ENCODE data around the gene KCTD15.

Gene KCTD15

DNA sequence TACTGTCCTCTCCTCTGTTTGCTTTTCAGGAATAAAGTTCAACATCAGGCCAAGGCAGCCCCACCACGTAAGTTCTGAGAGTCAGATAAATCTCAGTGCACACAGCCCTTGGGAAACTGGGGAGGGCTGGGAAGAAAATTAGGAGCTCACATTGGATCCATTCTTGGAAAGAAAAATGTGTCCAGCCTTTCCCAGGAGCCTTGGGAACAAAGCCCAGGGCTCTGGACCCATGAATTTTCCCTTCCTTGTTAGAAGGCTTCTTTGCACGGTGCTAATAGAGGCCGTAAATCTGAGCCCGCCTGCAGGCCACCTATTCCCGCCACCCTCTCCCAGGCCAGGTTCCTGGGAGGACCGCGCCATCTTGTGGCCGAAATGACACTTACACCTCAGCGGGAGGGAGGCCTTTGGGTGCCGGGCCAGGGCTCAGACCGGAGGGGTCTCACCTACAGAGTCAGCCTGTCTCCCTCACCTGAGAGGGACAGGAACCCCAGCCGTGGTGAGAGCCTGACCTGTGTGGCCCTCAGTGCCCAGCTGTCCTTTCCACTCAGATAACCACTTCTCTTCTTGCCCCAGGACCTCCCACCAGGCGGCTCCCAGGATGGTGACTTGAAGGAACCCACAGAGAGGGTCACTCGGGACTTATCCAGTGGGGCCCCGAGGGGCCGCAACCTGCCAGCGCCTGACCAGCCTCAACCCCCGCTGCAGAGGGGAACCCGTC, 25.1 kb upstream of the KCTD15 start:
- DNase-seq (ENCODE audit: low read depth) = peak; percentile 44

DNA sequence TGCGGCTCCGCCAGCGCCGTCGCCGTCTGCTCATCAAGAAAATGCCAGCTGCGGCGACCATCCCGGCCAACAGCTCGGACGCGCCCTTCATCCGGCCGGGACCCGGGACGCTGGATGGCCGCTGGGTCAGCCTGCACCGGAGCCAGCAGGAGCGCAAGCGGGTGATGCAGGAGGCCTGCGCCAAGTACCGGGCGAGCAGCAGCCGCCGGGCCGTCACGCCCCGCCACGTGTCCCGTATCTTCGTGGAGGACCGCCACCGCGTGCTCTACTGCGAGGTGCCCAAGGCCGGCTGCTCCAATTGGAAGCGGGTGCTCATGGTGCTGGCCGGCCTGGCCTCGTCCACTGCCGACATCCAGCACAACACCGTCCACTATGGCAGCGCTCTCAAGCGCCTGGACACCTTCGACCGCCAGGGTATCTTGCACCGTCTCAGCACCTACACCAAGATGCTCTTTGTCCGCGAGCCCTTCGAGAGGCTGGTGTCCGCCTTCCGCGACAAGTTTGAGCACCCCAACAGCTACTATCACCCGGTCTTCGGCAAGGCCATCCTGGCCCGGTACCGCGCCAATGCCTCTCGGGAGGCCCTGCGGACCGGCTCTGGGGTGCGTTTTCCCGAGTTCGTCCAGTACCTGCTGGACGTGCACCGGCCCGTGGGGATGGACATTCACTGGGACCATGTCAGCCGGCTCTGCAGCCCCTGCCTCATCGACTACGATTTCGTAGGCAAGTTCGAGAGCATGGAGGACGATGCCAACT, 24.4 kb upstream of the KCTD15 start:
- no peak for DNase-seq (ENCODE audit: low read depth)

DNA sequence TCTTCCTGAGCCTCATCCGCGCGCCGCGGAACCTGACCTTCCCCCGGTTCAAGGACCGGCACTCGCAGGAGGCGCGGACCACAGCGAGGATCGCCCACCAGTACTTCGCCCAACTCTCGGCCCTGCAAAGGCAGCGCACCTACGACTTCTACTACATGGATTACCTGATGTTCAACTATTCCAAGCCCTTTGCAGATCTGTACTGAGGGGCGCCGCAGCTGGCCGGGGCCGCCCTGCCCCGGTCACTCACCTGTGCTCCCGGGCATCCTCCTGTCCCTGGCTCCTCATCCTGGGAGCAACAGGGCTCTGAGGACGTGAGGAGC, 23.9 kb upstream of the KCTD15 start:
- no peak for DNase-seq (ENCODE audit: low read depth)

DNA sequence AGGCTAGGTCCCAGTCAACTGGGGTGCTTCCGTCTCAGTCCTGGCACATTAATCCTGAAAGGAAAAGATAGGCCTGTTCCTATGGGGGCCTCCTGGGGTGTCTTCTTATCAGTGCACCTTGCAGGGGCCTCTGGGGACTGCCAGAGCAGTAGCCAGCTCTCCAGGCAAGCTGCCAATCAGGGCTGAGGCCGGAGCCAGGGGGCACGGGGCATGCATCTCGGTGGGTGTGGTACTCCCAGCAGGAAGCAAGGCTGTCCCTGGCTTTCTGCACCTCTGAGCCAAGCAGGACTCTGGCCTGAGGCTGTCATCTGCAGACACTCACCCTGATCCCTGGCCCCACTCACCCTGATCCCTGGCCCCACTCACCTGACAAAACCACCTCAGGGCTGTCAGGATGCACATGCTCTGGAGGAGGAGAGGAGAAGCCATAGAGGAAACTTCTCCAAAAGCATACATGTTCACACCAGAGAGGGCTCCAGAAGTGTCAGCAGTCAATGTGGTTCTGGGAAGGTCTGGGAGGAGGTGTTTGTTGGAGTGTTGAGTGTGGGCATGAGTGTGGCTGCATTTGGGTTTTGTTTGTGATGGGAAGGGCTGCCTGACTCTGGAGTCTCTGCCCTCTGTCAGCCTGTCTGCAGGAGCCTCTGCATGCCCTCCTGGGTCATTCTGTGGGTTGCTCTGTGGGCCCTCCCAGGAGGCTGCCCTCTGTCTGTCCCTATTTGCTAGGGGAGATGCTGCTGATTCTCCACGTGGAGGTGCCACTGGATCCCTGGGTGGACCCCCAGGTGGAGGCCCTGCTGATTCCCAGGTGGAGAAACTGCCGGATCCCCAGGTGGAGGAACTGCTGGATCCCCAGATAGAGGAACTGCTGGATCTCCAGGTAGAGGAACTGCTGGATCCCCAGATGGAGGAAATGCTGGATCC, 22.7 kb upstream of the KCTD15 start:
- no peak for DNase-seq (ENCODE audit: low read depth)

DNA sequence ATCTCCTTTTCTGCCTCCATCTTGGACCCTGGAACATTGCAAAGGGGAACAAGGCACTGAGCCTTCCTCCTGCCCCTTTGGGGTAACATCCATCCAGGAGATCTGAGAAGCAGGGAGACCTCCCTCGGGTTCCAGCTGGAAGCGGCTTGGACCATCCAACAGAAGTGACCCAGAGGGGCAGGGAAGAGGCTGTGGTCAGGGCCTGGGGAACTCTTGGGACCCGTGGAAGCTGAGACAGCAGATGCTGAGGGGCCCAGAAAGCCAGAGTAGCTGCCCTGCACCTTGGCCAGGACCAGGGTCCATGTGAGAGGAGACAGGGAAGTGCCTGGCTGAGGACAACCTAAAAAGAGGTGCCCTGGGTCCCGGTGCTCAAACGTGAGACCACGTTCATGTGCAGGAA, 21.9 kb upstream of the KCTD15 start:
- no peak for DNase-seq (ENCODE audit: low read depth)

DNA sequence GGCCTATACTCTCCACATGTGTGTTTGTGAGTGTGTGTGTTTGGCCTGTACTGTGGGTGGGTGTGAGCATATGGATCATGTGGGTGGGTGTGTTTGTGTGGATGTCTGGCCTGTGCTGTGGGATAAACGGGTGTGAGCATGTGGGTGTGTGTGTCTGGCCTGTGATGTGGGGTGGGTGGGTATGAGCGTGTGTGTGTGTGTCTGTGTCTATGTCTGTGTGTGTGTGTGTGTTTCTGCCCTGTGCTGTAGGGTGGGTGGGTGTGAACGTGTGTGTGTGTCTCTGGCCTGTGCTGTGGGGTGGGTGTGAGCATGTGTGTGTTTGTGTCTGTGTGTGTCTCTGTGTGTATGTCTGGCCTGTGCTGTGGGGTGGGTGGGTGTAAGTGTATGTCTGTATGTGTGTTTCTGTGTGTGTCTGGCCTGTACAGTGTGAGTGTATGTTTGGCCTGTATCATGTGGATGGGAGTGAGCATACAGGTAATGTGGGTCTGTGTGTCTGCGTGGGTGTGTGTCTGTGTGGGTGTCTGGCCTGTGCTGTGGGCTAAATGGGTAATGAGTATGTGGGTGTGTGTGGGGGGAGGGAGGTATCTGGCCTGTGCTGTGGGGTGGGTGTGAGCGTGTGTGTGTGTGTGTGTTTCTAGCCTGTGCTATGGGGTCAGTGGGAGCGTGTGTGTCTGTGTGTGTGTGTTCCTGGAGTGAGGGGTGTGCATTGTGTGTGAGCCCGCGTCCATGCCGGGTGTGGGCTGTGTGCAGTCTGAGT, 20.8 kb upstream of the KCTD15 start:
- no peak for DNase-seq (ENCODE audit: low read depth)

DNA sequence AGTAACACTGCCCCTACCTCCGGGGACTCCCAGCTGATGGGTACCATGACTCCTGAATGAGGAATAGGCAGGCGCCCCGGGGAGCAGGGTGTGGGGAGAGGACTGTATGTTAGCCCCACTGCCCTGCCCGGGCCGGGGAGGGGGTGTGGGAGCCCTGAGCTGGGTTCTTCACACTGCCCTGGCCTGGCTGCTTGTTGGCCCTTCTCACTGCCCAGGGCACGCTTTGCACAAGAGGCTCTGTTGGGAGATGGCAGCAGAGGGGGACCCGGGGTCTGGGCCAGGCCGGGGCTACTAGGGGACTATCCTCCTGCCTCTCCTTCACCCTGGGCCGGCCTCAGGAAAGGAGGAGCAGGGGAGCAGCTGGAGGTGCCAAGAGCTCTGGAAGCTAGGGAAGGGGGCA, 19.3 kb upstream of the KCTD15 start:
- DNase-seq (ENCODE audit: low read depth) = no peak

DNA sequence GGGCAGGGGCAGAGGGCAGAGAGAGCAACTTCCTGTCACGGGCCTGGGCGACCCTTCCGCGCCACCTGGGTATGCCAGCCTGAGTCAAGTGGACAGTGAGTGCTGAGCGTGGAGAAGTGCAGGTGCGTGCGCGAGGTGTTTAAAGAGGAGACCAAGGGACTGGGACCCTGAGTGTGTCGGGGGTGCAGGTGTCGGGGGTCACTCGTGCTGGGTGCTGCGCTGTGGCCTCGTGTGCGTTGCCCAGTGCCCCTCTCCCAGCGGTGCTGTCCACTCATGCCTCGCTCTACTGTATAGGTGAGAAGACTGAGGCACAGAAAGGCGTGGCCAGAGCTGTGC, 18.9 kb upstream of the KCTD15 start:
- DNase-seq (ENCODE audit: low read depth) = no peak

DNA sequence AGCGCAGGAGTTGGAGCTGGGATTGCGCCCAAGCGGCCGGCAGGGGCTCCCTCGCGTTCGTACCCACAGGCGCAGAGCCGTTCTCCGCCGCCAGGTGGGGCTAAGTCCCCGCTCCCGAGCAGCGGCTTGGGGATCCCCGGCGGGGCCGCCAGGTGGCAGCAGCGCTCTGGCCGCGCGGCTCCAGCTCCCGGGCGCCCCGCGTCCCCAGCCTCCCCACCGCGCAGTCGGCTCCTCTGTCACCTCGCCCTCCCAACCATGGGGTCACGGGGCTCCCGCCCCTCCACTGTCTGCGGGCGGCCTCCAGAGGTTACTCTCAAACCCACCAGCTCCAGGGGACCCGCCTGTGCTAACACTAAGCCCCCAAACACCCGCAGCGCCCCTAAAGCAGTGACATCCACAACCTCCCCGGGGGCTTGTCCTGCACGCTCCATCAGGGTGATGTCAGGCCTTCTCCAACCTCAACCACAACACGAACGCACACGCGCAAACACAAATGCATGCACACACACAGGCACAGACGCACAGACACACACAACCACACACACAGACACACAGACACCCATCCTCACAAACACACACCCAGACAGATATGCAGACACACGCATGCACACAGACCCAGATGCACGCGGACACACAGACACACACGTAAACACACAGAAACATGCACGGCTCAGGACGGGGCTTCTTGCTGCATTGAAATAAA, 18.4 kb upstream of the KCTD15 start:
- DNase-seq (ENCODE audit: low read depth) = peak; percentile 76

DNA sequence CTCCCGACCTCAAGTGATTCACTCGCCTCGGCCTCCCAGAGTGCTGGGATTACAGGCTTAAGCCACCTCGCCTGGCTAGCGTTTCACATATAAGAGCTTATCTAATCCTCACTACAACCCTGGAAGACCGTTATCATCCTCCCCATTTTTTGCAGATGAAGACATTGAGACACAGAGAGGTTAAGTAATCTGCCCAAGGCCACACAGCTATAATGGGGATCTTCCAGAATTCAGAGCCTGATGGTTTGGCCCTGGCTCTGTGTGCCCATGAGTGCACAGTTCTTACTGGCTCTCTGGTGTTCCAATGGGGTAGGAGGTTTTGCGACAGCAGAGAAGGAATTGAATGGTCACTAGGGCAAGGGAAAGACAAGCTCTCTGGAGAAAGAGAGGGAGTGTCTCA, 16.8 kb upstream of the KCTD15 start:
- DNase-seq (ENCODE audit: low read depth) = no peak

DNA sequence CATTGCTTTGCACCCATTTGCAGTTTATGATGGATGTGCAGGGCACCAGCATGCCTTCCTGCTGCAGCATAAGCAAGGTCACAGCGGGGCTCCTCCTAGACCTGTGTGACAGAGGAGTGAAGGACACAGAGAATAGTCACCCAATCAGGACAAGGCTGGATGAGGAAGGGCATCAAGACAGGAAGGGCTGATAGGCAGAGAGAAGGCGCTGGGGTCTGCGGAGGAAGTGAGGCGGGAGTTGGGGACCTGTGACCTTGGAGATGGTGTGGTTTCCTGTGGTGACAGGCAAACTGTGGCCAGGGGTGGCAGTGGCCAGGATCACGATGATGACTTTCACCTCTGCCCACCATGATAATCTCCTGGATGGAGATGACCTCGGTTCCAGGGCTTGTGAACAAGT, 16.4 kb upstream of the KCTD15 start:
- no peak for DNase-seq (ENCODE audit: low read depth)

DNA sequence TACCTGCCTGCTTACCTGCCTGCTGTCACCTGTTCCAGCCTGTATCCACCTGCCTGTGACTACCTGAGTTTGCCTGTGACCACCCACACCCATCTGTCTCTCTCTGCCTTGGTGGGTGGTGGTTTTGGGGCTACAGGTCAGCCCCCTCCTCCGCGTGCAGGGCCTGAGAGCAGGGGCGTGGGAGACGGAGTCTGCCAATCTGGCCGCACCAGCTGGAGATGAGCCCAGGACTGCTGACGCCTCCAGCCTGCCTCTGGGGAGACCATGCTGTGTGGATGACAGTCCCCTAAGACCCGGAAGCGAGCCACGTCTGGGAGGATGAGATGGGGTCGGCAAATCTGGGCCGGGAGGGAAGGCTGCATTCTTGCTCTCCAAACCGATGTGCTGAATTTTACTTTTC, 15.9 kb upstream of the KCTD15 start:
- DNase-seq (ENCODE audit: low read depth) = no peak

DNA sequence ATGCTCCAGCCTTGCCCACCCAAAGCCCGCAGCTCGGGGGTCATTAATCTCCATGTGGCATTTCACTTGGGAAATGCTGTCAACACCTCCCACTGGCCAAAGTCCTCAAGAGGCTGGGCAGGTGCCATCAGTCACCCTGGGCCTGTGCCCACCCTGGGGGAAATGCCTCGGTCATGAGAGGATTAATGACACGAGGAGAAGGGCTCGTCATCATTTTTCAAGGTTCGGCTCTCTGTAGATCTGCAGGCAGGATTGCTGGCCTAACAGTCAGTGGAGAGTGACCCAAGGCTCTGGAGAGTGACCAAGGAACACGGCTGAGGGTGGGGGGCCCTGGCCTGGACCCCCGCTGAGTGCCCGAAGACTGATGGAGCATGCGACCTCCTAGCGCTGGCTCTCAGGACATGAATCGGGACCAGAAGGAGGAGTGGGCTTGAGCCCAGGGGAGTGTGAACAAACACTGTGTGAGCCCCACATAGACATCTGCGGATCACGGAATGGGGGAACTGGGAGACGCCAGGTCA, 15.2 kb upstream of the KCTD15 start:
- DNase-seq (ENCODE audit: low read depth) = no peak

DNA sequence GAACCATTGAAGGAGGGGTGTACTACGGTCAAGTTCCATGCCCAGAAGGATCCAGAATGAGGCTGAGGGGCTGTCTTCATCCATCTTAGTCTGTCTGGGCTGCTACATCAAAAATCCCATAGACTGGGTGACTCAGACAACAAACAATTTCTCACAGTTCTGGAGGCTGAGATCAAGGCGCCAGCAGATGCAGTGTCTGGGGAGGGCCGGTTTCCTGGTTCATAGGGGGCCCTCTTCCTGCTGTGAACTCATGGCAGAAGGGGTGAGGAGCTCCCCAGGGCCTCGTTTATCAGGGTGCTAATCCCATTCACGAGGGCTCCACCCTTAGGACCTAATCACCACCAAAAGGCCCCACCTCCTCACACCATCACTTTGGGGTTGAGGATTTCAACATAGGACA, 14.7 kb upstream of the KCTD15 start:
- DNase-seq (ENCODE audit: low read depth) = no peak

DNA sequence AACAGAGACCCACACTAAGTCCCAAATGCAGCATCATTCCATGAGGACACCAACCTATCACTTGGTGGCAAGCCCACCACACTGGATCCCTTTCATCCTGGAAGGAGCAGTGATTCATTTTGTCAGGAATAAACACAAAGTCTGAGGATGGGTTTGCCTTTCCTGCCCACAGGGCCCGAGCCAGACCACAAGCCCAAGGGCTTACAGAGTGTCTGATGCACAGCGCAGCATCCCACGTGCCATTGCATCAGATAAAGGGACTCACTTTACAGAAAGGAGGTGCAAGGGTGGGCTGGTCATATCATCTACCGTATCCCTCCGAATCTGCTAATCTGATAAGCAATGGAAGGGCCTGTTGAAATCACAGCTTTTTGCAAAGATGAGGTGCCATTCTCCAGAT, 12.2 kb upstream of the KCTD15 start:
- no peak for DNase-seq (ENCODE audit: low read depth)

DNA sequence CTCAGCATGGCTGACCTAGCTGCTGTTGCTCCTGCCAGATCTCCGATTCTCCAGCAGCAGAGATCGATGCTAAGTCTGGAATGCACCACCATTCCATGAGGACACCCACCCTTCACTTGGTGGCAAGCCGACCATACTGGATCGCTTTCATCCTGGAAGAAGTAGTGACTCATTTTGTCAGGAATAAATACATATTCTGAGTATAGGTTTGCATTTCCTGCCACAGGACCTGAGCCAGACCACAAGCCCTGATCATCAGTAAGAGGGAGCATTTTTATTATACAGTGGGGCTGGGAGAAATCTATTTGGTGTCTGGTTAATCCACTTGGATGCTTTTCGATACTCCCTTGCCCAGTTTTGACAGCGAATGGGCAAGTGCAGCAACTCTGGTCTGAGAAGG, 10.9 kb upstream of the KCTD15 start:
- DNase-seq (ENCODE audit: low read depth) = no peak

DNA sequence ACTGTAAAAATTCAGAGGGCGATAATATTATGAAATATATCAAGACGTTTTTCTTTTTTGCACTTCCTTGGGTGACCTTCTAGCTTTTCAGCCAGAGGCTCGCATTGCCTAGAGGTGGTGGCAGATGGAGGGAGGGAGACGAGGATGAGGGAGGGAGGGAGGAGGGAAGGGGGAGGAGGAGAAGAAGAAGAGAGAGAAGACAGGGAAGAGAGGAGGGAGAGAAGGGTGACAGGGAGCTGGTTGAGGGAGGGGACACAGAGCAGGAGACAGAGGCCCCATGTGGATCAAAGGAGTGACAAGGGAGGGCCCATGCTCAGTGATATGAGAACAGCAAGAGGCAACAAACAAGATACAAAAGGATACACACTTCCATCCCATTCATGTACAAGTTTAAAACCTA, 8.0 kb upstream of the KCTD15 start:
- DNase-seq (ENCODE audit: low read depth) = no peak

DNA sequence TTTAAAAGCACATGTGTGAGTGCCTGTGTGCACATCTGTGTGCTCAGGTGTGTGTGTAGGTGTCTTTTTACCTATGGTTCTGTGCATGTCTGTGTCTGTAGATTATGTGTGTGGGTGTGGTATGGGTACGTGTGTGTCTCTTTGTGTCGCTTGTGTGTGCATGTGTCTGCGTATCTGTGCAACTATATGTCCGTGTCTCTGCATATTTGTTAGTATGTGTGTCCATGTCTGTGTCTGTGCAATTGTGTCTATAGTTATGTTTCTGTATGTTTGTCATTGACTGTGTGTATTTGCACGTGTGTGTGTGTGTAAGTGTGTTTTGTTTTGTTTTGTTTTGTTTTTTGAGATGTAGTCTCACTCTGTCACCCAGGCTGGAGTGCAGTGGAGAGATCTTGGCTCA, 7.3 kb upstream of the KCTD15 start:
- no peak for DNase-seq (ENCODE audit: low read depth)

DNA sequence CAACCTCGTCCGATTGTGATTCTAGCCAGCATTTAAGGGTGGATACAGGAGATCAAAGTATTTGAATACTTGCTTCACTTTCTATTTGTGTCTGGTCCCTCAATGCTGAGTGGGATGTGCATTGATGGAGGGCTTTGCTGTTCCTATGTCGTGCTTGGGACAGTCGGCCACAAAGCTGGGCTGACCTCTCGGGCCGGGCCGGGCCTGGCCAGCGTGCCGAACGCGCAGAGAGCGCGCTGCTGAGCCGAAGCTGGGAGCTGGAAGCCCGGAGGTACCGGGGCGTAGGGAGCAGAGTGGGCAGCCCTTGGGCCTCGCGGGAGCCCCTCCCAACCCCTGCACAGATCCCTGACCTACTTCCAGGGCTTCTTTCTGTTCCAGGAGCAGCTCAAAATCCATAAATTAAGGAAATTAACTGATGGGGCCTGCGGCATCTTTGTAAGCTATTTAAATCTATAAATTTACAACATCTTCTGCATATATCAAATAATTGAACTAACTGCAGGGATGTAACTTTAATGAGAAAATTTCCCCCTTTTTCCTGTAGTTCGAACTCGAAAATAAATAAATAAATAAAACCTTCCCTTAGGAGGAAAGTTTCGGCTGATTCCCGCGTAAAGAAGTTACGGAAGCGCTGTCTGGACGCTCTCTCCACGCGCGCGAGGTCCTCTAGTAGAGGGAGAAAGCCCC, 1.8 kb upstream of the KCTD15 start:
- DNase-seq (ENCODE audit: low read depth) = no peak

DNA sequence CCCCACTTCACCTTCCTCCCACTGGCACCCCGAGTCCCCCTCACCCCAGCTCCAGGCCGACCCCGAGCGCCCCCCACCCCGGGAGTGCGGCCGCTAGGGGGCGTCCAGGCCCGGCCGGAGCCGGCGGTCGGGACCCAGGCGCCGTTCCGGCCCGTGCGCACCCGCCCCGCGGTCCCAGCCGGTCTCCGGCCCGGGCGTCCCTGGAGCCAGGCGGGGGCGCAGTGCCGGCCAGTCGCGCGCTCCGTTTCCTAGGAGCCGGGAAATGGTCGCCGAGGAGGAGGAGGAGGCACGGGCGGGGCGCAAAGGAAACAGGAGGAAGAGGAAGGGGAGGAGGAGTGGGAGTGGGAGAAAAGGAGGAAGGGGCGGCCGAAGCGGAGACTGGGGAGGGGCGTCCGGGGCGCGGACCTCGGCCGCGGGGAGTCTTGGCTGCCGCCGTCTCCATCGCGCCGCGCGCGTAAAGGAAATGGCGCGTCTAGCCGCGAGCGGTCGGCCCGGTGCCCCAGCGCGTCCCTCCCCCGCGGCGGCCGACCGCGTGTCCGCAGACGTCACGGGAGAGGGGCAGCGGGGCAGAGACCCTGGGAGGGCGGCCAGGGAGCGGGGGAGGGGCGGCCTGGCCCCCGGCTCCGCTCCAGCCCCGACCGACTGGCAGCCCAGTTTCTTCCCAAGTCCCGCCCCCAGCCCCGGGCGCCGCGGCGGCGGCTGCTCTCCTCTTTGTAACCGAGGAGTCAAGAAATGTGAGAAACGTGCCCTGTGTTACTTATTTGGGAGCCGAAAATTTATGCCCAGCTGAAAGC, 1.1 kb upstream of the KCTD15 start:
- peak; percentile 43 for DNase-seq (ENCODE audit: low read depth)
